ENCODE results near the gene IGDCC3.

IGDCC3 gene

DNA sequence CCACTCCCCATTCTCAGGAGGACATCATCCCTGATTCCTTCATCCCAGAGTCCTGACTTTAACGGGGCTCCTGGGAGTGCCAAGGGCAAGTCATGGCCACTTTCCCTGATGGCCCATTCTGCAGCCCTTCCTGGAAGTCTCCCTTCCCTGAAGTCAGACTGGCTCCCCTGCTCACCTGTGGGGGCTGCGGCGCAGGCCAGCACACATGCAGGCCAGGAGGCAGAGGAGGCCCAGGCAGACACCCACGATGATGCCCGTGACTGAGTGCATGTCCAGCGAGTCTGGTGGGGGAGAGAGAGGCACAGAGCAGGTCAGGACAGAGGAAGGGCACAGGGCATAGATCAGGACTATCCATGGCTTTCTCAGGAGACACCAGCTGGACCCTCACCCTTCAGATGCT lies 8.6 kb upstream of the IGDCC3 start:
- no peak for DNase-seq

DNA sequence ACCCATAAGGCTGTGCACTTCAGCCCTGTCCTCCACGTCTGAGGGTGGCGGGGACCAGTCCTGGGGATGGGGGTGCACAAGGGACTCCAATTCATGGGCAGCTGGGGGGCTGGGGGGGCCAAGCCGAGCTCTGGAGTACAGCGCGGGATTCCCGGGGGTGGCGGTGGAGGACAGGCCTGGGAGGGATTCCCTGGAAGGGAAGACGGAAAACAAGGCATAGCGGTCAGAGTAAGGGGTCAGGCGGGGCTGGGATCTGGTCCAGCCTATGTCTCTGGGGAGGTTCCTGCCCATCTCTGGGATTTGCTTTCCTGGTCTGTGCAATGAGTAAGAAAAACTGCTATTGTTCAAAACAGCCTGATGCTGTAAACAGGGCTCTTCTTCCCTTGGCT lies 8.1 kb upstream of the IGDCC3 start:
- DNase-seq: no peak

DNA sequence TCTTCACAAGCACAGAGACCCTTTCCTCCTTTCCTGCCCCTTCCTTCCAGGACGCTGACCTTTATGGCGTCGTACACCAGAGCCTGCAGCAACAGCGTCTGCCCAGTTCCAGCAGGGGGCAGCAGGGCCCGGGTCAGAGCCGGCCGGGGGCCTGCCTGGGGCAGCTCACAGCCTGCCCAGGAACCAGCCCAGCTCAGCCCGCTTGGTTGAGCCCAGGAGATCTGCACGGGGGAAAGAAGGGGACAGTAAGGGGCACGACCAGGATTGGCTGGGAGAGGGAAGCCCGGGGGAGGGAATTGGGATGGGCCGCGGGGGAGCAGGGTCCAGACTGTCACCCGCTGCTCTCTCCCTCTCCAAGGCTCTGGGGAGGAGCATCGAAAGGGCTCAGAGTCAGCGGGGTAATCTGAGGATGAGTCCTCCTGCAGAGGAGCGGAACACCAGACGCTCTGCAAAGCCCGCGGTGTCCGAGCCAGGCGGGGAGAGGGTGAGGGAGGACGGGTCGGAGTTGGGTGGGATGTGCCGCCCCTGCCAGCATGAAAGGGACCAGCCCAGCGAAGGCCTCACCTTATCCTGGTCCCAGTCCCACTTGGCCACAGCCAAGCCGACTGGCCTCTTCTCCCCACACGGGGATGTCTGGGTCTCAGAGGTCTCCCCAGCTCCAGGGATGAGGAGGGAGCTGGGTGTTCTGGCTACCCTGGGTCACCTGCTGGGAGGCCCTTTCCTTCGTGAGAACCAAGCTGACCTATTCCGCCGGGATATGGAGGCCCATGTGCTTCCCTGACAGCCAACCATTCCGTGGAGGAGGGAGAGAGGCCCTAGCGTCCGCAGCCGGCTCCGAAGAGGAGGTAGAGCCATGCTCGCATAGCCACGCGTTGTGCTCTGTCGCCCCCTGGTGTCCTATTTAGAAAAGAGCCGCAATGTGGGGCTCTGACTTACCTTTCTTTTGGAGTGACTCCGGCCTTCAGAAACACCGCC lies 7.4 kb upstream of the IGDCC3 start:
- DNase-seq: peak; percentile 82

DNA sequence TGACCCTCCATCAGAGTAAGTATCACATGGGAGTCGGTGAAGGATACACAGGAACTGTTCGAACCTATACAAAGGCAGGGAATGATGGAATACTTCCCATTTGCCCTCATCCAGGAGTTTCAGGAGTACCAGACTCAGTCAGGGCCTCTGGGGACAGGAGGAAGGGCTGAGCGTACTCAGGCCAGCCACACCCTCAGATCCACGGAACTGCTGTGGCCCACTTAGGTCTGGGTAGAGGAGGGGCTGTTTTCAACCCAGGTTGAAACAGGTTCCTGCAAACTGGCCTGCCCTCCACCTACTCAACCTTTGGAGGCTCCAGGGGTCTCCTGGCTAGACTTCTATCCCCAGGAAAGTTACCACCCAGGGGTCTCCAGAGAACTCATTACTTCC lies 6.7 kb upstream of the IGDCC3 start:
- no peak for DNase-seq

DNA sequence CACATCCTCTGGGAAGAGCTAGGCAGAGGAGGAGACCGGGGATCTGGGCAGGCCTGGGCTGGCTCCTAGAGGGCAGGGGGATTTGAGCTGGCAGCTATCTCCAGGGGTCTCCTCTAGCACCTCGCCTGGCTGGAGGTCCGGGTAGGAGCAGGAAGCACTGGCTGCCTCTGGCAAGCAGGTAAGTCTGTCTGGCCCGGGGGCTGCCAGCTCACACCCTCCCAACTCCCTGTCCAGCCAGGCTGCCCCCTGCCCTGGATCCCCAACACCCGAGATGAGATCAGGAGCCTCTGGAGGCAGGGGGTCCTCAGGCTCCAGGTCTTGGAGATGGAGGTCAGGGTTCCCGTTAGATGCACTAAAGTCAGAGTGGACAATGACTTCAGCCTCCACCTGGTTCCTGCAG lies 6.2 kb upstream of the IGDCC3 start:
- no peak for DNase-seq

DNA sequence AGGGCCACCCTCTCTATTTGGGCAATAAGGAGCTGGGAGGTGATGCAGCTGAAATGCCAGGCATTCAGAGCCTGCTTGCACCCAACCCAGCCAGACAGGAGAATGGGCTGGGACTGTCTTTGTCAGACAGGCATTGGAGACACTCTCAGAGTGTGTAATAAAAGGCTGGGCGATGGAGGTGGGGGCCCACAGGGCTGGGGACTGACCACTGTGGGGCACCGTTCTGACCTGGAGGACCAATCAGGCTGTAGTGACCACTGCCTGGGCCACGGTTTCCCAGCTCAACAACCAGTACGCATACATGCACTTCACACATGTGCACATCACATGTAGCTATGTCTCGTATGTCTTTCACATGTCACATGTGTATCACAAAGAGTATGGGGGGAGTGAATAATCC lies 5.7 kb upstream of the IGDCC3 start:
- no peak for DNase-seq

DNA sequence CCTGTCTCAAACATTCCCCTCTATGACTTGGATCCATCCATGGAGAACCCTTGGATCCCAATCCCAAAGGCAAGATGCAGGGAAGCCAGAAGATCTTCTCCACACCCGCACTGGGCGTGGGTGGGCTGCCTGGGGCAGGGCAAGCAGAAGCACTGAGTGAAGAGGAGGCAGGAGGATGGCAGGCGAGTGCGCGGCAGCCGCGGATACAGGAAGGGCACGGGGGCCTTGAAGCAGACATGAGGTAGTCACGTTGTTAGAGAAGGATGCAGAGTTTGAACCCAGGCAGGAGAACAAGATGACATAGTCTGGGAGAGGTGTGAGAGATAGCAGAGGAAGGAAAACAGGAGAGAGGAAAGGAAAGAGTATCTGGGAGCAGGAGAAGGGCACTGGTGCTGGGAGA lies 5.1 kb upstream of the IGDCC3 start:
- no peak for DNase-seq

DNA sequence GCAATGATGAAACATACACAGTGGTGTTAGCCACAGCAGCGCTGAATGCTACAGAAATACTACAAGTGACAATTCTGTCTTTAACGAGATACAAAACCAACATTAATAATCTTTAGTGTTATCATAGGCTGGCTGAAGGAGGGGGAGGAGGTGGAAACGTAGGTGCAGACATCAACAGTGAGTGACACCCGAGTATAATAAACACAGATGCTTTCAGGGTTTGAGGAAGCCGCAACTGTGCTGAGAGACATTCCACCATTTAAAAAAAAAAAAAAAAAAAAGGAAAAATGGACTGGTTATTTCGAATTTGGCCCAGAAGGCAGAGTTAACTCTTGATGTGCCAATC lies 4.3 kb upstream of the IGDCC3 start:
- DNase-seq: no peak

DNA sequence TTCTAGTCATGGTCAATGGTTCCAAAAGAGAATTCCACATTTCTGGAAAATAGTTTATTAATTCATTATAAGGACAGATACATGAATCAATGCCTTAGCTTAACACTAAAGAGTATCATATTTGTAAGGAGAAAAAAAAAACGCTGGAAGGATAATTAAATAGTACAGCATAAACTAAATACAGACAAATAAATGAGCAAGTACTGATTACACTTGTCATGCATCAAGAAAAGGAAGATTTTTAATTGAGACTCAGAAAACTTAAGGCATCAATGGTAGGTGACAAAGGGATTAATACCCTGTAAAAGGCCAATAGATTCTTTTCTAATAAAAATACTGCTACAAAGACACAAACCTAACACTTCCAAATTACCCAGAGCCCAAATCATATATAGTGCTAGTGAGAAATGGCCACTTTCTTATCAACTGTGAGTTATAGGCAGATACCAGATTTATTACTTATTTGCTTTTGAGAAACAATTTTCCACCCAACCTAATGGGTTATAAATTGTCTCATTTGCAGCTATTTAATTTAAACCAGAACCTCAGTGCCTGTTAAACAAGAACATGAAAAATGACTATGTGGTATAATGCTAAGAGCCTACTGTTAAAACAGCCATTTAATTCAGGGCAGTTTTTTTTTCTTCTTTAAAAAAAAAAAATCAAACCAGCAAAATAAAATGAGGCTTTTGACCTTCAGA lies 3.8 kb upstream of the IGDCC3 start:
- no peak for DNase-seq

- no peak for DNase-seq
These were observed 2.2 kb upstream of the IGDCC3 start for GRCh38 chr15:65379986-65380385.

- DNase-seq: no peak
These were observed 462 bp downstream of the IGDCC3 start for GRCh38 chr15:65377105-65377975.

GRCh38 chr15:65376767-65377104 lies 1.1 kb downstream of the IGDCC3 start:
- no peak for DNase-seq

- no peak for DNase-seq
These were observed 1.8 kb downstream of the IGDCC3 start for GRCh38 chr15:65375871-65376607.

GRCh38 chr15:65374821-65375401 lies 2.9 kb downstream of the IGDCC3 start:
- DNase-seq: no peak

DNA sequence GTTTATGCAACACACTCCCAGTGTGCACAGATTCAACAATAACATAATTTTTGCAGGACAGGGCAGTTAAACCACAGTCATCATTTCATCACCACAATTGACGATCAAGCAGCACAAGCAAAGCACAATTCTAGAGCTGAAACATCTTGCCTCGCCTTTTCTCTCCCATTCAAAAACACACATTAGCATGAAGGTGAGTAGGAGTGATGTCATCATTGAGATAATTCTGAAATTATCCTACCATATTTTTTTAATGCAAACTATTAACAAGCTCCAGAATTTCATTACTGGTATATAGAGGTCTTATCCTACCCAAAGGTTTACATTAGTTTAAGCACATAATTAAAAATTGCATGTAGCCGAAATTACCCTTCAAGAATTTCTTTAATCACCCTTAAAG lies 3.5 kb downstream of the IGDCC3 start:
- DNase-seq: no peak

DNA sequence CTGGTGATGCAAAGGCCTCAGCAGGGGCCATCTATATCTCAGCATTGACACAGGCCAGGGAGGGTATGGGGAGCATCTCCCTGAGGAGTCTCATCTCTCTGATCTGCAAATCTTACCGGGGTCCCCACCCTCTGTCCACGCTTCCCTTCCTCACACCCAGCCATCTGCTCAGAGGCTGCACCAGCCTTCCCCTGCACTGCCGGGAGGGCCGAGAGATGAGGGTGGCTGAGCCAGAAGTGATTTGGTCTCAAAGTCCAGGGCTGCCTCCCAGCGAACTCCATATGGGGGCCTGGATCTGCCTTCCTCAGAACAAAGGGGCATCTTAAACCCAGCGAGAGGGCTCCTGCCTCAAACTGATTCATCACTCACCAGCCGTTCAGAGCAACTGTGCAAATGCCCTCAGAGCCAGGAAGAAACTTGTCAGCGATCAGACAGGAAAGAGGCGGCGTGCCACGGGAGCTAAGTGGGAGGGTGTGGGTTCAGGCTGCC lies 4.6 kb downstream of the IGDCC3 start:
- no peak for DNase-seq

- DNase-seq: no peak
These were observed 5.1 kb downstream of the IGDCC3 start for GRCh38 chr15:65372787-65373067.

GRCh38 chr15:65371976-65372786 lies 5.6 kb downstream of the IGDCC3 start:
- no peak for DNase-seq

GRCh38 chr15:65370885-65371284 lies 6.9 kb downstream of the IGDCC3 start:
- no peak for DNase-seq

DNA sequence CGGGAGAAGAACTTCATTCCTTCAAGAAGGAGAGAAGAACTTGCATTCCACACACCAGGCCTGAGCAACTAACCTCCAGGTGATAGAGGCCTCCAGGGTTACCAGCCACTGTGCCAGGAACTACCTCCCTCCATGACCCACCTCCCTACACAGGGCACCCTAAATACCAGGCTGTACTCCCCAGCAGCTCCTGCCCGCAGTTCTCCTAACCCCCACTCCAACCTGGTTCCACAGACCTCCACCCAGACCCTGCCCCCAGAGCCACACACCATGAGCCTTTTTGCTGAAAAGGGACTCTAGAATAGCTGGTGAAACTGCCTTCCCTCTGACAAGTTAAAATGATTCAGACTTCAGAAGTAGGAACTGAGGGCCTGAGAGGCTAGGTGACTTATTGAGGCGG lies 8.2 kb downstream of the IGDCC3 start:
- DNase-seq: no peak

DNA sequence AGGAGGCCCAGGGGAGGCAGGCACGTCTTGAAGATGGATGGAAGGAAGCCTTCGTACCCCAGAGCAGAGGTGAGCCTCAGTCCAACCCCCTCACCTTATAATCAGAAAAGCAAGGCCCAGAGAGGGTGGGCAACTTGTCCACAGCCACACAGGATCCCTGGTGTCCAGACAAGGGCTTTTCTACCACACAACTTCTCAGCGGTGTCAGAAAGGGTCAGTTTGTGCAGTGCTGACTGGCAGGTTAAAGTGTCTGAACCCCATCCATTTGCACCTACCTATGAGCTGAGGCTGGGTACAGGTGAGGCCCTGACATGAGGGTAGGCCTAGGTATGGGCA lies 8.6 kb downstream of the IGDCC3 start:
- no peak for DNase-seq
